BJ (cell line): ENCODE results near the gene SLC12A7. TPM values are rescaled to one million over a fixed set of nuclear protein-coding genes. Genes with fewer than 3 reads are reported as not detected.

Experiments used
- CTCF ChIA-PET: fragments of 350-600 bp; formaldehyde crosslinking; extraction: SDS; loops from one replicate; lab custom pipeline; 2021; ENCODE audit warnings: antibody characterized with exemption, inconsistent platforms; lab: Yijun Ruan, JAX
- POLR2A ChIA-PET: fragments of 300-600 bp; sonication (Branson Sonifier 250); formaldehyde crosslinking; extraction: SDS; loops from one replicate; lab custom pipeline; 2021; ENCODE audit warnings: antibody characterized with exemption; lab: Charles Lee
- DNase-seq: peaks from one replicate; pipeline ENCODE4 v3.0.0-alpha.2; 2011; ENCODE audit warnings: low read depth
- H3K27me3 ChIP-seq: 2 replicates; pipeline ENCODE4 v1.6.0; 2011; ENCODE audit warnings: low read length; ENCODE audit not compliant: control insufficient read depth, insufficient read depth
- H3K36me3 ChIP-seq: 2 replicates; pipeline ENCODE4 v1.5.1; 2011; ENCODE audit warnings: low read length; ENCODE audit not compliant: control insufficient read depth, insufficient read depth
- H3K4me3 ChIP-seq: 2 replicates; pipeline ENCODE4 v1.5.1; 2011; ENCODE audit warnings: low read depth, mild to moderate bottlenecking, control low read depth, low read length
- polyA plus RNA-seq: library from polyadenylated mRNA; depleted of rRNA; stranded (reverse); fragments of >200 nt; gene quantifications from 2 replicates; pipeline ENCODE4 v1.2.3, GENCODE V29; 2011
- TF ChIP-seq, protein P1 (sequence below): IDR thresholded peaks from 2 replicates; pipeline ENCODE4 v1.5.1; 2011; ENCODE audit warnings: low read depth, mild to moderate bottlenecking, control low read depth, inconsistent platforms, low read length, moderate library complexity; ENCODE audit not compliant: insufficient read depth

Gene SLC12A7
- polyA plus RNA-seq, 1 experiment: 4.6 TPM

DNA sequence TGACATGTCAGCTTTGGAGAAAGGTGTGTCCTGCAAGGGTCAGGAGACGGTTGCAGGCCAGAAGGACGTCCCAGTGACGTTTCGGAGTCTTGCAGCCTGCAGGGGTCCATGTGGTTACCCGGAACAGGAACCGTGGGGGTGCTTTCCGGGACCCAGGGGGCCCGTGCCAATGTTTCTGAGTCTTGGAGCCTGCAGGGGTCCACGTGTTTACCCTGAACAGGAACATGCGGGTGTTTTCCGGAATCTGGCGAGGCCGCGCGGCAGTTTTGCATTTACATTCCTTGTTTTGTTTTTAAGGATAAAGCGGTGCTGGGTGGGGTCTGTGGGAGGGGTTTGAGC is 72.7 kb downstream of the SLC12A7 start:
- TF ChIP-seq, protein P1, sequence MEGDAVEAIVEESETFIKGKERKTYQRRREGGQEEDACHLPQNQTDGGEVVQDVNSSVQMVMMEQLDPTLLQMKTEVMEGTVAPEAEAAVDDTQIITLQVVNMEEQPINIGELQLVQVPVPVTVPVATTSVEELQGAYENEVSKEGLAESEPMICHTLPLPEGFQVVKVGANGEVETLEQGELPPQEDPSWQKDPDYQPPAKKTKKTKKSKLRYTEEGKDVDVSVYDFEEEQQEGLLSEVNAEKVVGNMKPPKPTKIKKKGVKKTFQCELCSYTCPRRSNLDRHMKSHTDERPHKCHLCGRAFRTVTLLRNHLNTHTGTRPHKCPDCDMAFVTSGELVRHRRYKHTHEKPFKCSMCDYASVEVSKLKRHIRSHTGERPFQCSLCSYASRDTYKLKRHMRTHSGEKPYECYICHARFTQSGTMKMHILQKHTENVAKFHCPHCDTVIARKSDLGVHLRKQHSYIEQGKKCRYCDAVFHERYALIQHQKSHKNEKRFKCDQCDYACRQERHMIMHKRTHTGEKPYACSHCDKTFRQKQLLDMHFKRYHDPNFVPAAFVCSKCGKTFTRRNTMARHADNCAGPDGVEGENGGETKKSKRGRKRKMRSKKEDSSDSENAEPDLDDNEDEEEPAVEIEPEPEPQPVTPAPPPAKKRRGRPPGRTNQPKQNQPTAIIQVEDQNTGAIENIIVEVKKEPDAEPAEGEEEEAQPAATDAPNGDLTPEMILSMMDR: no peak
- CTCF ChIA-PET: no interaction called here
- POLR2A ChIA-PET: no interaction called here

GRCh38 chr5:1038417-1039209 is 73.2 kb downstream of the SLC12A7 start:
- POLR2A ChIA-PET: no interaction called here
- TF ChIP-seq, protein P1: no peak
- H3K4me3 ChIP-seq: no peak overlapping the region
- no peaks in the 10 kb centered on the region; the same call in 1 of the 2 replicates for H3K27me3 ChIP-seq
- no peak for DNase-seq
- CTCF ChIA-PET: no interaction called here
- H3K36me3 ChIP-seq: no peaks in the 10 kb centered on the region

More for the DNA sequence above, 72.7 kb downstream of the SLC12A7 start:
- Histone ChIP-seq H3K4me3 (no peak overlapping the region), H3K36me3 (no peaks in the 10 kb centered on the region), H3K27me3 (no peaks in the 10 kb centered on the region)
- DNase-seq: no peak

DNA sequence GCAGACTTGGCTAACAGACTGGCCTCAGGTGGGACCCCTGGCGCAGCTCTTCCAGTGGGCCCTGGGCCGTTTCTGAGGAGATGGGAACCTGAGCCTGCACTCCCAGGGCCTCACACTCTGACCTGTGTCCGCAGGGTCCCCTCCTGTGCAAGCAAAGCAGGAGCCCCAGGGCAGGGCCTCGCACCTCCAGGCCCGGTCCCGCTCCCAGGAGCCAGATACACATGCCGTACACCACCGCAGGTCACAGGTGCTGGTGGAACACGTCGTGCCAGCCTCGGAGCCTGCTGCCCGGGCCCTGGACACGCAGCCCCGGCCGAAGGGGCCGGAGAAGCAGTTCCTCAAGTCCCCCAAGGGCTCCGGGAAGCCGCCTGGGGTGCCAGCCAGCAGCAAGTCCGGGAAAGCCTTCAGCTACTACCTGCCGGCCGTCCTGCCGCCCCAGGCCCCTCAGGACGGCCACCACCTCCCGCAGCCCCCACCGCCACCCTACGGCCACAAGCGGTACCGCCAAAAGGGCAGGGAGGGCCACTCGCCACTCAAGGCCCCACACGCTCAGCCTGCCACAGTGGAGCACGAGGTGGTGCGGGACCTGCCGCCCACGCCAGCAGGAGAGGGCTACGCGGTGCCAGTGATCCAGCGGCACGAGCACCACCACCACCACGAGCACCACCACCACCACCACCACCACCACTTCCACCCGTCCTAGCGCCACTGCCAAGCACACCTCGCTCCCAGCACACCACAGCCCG is 74.0 kb downstream of the SLC12A7 start:
- Histone ChIP-seq H3K4me3 (no peak overlapping the region), H3K36me3 (no peaks in the 10 kb centered on the region), H3K27me3 (peaks cover 2% of the 10 kb centered on the region; the same call in 1 of the 2 replicates)
- no peak for DNase-seq
- TF ChIP-seq, protein P1: no peak
- ChIA-PET CTCF (no interaction called here), POLR2A (no interaction called here)

DNA sequence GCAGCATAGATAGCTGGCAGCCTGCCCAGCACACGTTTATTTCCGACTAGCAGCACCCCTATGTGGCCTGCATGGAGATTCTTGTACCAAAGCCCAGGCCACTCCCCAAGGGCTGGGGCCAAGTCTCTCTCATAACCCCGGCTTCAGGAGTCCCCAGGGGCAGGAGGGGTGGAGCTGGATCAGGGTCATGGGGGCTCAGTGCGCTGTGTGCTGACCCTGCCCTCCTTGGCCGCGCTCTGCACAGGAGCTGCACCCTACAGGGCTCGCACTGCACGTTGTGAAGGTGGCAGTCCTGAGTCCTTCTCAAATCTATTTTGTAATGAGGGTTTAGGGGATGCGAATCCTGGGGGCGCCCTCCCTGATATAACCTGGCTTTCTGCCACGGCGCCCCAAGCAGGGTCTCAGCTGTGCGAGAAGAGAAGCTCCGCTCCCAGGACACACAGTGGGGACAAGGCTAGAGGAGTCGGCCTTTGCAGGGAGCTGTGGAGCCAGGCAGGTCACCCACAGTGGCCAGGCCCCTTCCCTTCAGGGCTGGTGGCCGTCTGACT is 74.7 kb downstream of the SLC12A7 start:
- no peak overlapping the region for H3K4me3 ChIP-seq
- ChIA-PET POLR2A (no interaction called here), CTCF (no interaction called here)
- no peaks in the 10 kb centered on the region for H3K36me3 ChIP-seq
- peaks cover 2% of the 10 kb centered on the region; the same call in 1 of the 2 replicates for H3K27me3 ChIP-seq
- no peak for DNase-seq
- TF ChIP-seq, protein P1: no peak

GRCh38 chr5:1036504-1037122 is 75.2 kb downstream of the SLC12A7 start:
- H3K36me3 ChIP-seq: no peaks in the 10 kb centered on the region
- ChIA-PET POLR2A (no interaction called here), CTCF (no interaction called here)
- peaks cover 2% of the 10 kb centered on the region; the same call in 1 of the 2 replicates for H3K27me3 ChIP-seq
- no peak for DNase-seq
- no peak overlapping the region for H3K4me3 ChIP-seq
- TF ChIP-seq, protein P1: no peak
